ENCODE measurements around the gene FKBP6. TPM values are rescaled to one million over a fixed set of nuclear protein-coding genes. Genes with fewer than 3 reads are reported as not detected.

The FKBP6 gene
- total and polyA plus RNA-seq, 9 of the 15 experiments (the other 6 are each of a cell fraction or from before 2014, with no cell fraction given): not detected

GRCh38 chr7:73308665-73309214 is 19.2 kb upstream of the FKBP6 start, which contains the start of gene NSUN5 (continued):
- TF ChIP-seq, protein P1, sequence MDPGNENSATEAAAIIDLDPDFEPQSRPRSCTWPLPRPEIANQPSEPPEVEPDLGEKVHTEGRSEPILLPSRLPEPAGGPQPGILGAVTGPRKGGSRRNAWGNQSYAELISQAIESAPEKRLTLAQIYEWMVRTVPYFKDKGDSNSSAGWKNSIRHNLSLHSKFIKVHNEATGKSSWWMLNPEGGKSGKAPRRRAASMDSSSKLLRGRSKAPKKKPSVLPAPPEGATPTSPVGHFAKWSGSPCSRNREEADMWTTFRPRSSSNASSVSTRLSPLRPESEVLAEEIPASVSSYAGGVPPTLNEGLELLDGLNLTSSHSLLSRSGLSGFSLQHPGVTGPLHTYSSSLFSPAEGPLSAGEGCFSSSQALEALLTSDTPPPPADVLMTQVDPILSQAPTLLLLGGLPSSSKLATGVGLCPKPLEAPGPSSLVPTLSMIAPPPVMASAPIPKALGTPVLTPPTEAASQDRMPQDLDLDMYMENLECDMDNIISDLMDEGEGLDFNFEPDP (CRISPR knock-in tag; IDR thresholded peaks at IDR 0.05): no peak
- TF ChIP-seq, protein P2, sequence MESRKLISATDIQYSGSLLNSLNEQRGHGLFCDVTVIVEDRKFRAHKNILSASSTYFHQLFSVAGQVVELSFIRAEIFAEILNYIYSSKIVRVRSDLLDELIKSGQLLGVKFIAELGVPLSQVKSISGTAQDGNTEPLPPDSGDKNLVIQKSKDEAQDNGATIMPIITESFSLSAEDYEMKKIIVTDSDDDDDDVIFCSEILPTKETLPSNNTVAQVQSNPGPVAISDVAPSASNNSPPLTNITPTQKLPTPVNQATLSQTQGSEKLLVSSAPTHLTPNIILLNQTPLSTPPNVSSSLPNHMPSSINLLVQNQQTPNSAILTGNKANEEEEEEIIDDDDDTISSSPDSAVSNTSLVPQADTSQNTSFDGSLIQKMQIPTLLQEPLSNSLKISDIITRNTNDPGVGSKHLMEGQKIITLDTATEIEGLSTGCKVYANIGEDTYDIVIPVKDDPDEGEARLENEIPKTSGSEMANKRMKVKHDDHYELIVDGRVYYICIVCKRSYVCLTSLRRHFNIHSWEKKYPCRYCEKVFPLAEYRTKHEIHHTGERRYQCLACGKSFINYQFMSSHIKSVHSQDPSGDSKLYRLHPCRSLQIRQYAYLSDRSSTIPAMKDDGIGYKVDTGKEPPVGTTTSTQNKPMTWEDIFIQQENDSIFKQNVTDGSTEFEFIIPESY (CRISPR knock-in tag; IDR thresholded peaks at IDR 0.05): peak; percentile 43; the same call in 1 of the 2 replicates
- peak; percentile 89 to 95; a peak in 3 of 4 replicates for TF ChIP-seq ETV6 (IDR thresholded peaks at IDR 0.05; ENCODE audit: borderline replicate concordance in 1 of 2, low read depth in 2 of 2, low read length in 1 of 2)
- no peak for TF ChIP-seq ETV6 (CRISPR knock-in tag; IDR thresholded peaks at IDR 0.05; ENCODE audit: borderline replicate concordance)
- no peak for TF ChIP-seq ELK1 (CRISPR knock-in tag; IDR thresholded peaks at IDR 0.05)
- no peak for TF ChIP-seq DPF2 (IDR thresholded peaks at IDR 0.05)
- TF ChIP-seq BACH1 (tag; IDR thresholded peaks at IDR 0.05): no peak
- peak; percentile 49; the same call in 1 of the 2 replicates for TF ChIP-seq NFRKB (IDR thresholded peaks at IDR 0.05; ENCODE audit: low read depth)
- no peak for TF ChIP-seq U2AF1 (optimal IDR thresholded peaks at IDR 0.05; ENCODE audit: low read depth, low read length)
- no peak for TF ChIP-seq PCBP2 (IDR thresholded peaks at IDR 0.05; ENCODE audit: low read depth, low read length, poor library complexity, severe bottlenecking)
- TF ChIP-seq EP400 (IDR thresholded peaks at IDR 0.05): peak; percentile 91
- TF ChIP-seq CREB1 (IDR thresholded peaks at IDR 0.05): peak; percentile 74
- TF ChIP-seq CREB1 (CRISPR knock-in tag; IDR thresholded peaks at IDR 0.05): peak; percentile 73
- TF ChIP-seq POLR2B (IDR thresholded peaks at IDR 0.05; ENCODE audit: low read depth, partially characterized antibody): peak; percentile 62
- TF ChIP-seq NR2F6 (CRISPR knock-in tag; IDR thresholded peaks at IDR 0.05): no peak
- no peak for TF ChIP-seq ZNF695 (CRISPR knock-in tag; IDR thresholded peaks at IDR 0.05)
- no peak for TF ChIP-seq PPARD (CRISPR knock-in tag; IDR thresholded peaks at IDR 0.05)
- TF ChIP-seq SMARCE1 (IDR thresholded peaks at IDR 0.05): no peak
- no peak for TF ChIP-seq ZNF717 (CRISPR knock-in tag; IDR thresholded peaks at IDR 0.05)
- no peak for TF ChIP-seq ZC3H11A (IDR thresholded peaks at IDR 0.05; ENCODE audit: low read depth, low read length)
- TF ChIP-seq GATAD2A (IDR thresholded peaks at IDR 0.05): no peak
- peak; percentile 91 for TF ChIP-seq PHF20 (IDR thresholded peaks at IDR 0.05; ENCODE audit: partially characterized antibody)
- TF ChIP-seq RBM39 (optimal IDR thresholded peaks at IDR 0.05; ENCODE audit: low read depth, low read length): no peak
- TF ChIP-seq MAFF (IDR thresholded peaks at IDR 0.05; ENCODE audit: low read length): no peak
- TF ChIP-seq SMARCA5 (IDR thresholded peaks at IDR 0.05): no peak
- TF ChIP-seq ESRRB (CRISPR knock-in tag; IDR thresholded peaks at IDR 0.05; ENCODE audit: borderline replicate concordance): no peak
